ENCODE measurements around the gene KCNIP4.

KCNIP4 gene

GRCh38 chr4:21061902-21062301 is 886.7 kb downstream of the KCNIP4 start:
- Histone ChIP-seq H3K27ac (ENCODE audit: low read length) (no peak overlapping the region), H3K4me3 (ENCODE audit: low read length) (no peak overlapping the region), H3K27me3 (ENCODE audit: control insufficient read depth, insufficient read depth, low read length) (no peaks in the 10 kb centered on the region), H3K4me1 (ENCODE audit: control insufficient read depth, insufficient read depth, low read length) (no peaks in the 10 kb centered on the region), H3K9me3 (ENCODE audit: control insufficient read depth, insufficient read depth, low read length) (no peaks in the 10 kb centered on the region), H3K36me3 (ENCODE audit: control insufficient read depth, insufficient read depth, low read length) (no peaks in the 10 kb centered on the region)
- no peak for DNase-seq (ENCODE audit: low read depth, low spot score)
- WGBS (ENCODE audit: insufficient coverage, insufficient read length): no CpG with 5 or more reads among the region's 1 CpG

- Histone ChIP-seq H3K4me1 (ENCODE audit: control insufficient read depth, insufficient read depth, low read length) (no peaks in the 10 kb centered on the region), H3K4me3 (ENCODE audit: low read length) (no peak overlapping the region), H3K9me3 (ENCODE audit: control insufficient read depth, insufficient read depth, low read length) (no peaks in the 10 kb centered on the region), H3K27ac (ENCODE audit: low read length) (no peak overlapping the region), H3K27me3 (ENCODE audit: control insufficient read depth, insufficient read depth, low read length) (no peaks in the 10 kb centered on the region), H3K36me3 (ENCODE audit: control insufficient read depth, insufficient read depth, low read length) (no peaks in the 10 kb centered on the region)
- DNase-seq (ENCODE audit: low read depth, low spot score): no peak
- WGBS (ENCODE audit: insufficient coverage, insufficient read length): no CpG with 5 or more reads among the region's 1 CpG
These were observed 902.4 kb downstream of the KCNIP4 start for GRCh38 chr4:21046141-21046540.

- no peaks in the 10 kb centered on the region for H3K27me3 ChIP-seq (ENCODE audit: control insufficient read depth, insufficient read depth, low read length)
- no peak for DNase-seq (ENCODE audit: low read depth, low spot score)
- H3K27ac ChIP-seq (ENCODE audit: low read length): no peak overlapping the region
- H3K36me3 ChIP-seq (ENCODE audit: control insufficient read depth, insufficient read depth, low read length): no peaks in the 10 kb centered on the region
- H3K4me1 ChIP-seq (ENCODE audit: control insufficient read depth, insufficient read depth, low read length): no peaks in the 10 kb centered on the region
- no peak overlapping the region for H3K4me3 ChIP-seq (ENCODE audit: low read length)
- H3K9me3 ChIP-seq (ENCODE audit: control insufficient read depth, insufficient read depth, low read length): no peaks in the 10 kb centered on the region
- WGBS (ENCODE audit: insufficient coverage, insufficient read length): no CpG with 5 or more reads among the region's 1 CpG
These were observed 903.5 kb downstream of the KCNIP4 start for GRCh38 chr4:21045119-21045518.

- no CpG with 5 or more reads among the region's 3 CpGs for WGBS (ENCODE audit: insufficient coverage, insufficient read length)
- H3K27me3 ChIP-seq (ENCODE audit: control insufficient read depth, insufficient read depth, low read length): no peaks in the 10 kb centered on the region
- H3K4me1 ChIP-seq (ENCODE audit: control insufficient read depth, insufficient read depth, low read length): no peaks in the 10 kb centered on the region
- no peaks in the 10 kb centered on the region for H3K36me3 ChIP-seq (ENCODE audit: control insufficient read depth, insufficient read depth, low read length)
- DNase-seq (ENCODE audit: low read depth, low spot score): no peak
- no peak overlapping the region for H3K27ac ChIP-seq (ENCODE audit: low read length)
- H3K4me3 ChIP-seq (ENCODE audit: low read length): no peak overlapping the region
- no peaks in the 10 kb centered on the region for H3K9me3 ChIP-seq (ENCODE audit: control insufficient read depth, insufficient read depth, low read length)
These were observed 906.9 kb downstream of the KCNIP4 start for GRCh38 chr4:21041708-21042107.

GRCh38 chr4:21034728-21035127 is 913.8 kb downstream of the KCNIP4 start:
- Histone ChIP-seq H3K9me3 (ENCODE audit: control insufficient read depth, insufficient read depth, low read length) (no peaks in the 10 kb centered on the region), H3K27me3 (ENCODE audit: control insufficient read depth, insufficient read depth, low read length) (no peaks in the 10 kb centered on the region), H3K4me3 (ENCODE audit: low read length) (no peak overlapping the region), H3K4me1 (ENCODE audit: control insufficient read depth, insufficient read depth, low read length) (no peaks in the 10 kb centered on the region), H3K36me3 (ENCODE audit: control insufficient read depth, insufficient read depth, low read length) (no peaks in the 10 kb centered on the region), H3K27ac (ENCODE audit: low read length) (no peak overlapping the region)
- no peak for DNase-seq (ENCODE audit: low read depth, low spot score)
- no CpG with 5 or more reads among the region's 5 CpGs for WGBS (ENCODE audit: insufficient coverage, insufficient read length)

- no peak overlapping the region for H3K4me3 ChIP-seq (ENCODE audit: low read length)
- DNase-seq (ENCODE audit: low read depth, low spot score): no peak
- no CpG with 5 or more reads among the region's 3 CpGs for WGBS (ENCODE audit: insufficient coverage, insufficient read length)
- no peaks in the 10 kb centered on the region for H3K36me3 ChIP-seq (ENCODE audit: control insufficient read depth, insufficient read depth, low read length)
- no peaks in the 10 kb centered on the region for H3K4me1 ChIP-seq (ENCODE audit: control insufficient read depth, insufficient read depth, low read length)
- no peak overlapping the region for H3K27ac ChIP-seq (ENCODE audit: low read length)
- no peaks in the 10 kb centered on the region for H3K9me3 ChIP-seq (ENCODE audit: control insufficient read depth, insufficient read depth, low read length)
- H3K27me3 ChIP-seq (ENCODE audit: control insufficient read depth, insufficient read depth, low read length): no peaks in the 10 kb centered on the region
These were observed 916.4 kb downstream of the KCNIP4 start for GRCh38 chr4:21032089-21032645.

GRCh38 chr4:21018817-21019216 is 929.8 kb downstream of the KCNIP4 start:
- Histone ChIP-seq H3K27ac (ENCODE audit: low read length) (no peak overlapping the region), H3K9me3 (ENCODE audit: control insufficient read depth, insufficient read depth, low read length) (no peaks in the 10 kb centered on the region), H3K4me3 (ENCODE audit: low read length) (no peak overlapping the region), H3K4me1 (ENCODE audit: control insufficient read depth, insufficient read depth, low read length) (no peaks in the 10 kb centered on the region), H3K27me3 (ENCODE audit: control insufficient read depth, insufficient read depth, low read length) (no peaks in the 10 kb centered on the region), H3K36me3 (ENCODE audit: control insufficient read depth, insufficient read depth, low read length) (no peaks in the 10 kb centered on the region)
- no CpG with 5 or more reads among the region's 2 CpGs for WGBS (ENCODE audit: insufficient coverage, insufficient read length)
- DNase-seq (ENCODE audit: low read depth, low spot score): no peak

GRCh38 chr4:21013501-21013900 is 935.1 kb downstream of the KCNIP4 start:
- Histone ChIP-seq H3K9me3 (ENCODE audit: control insufficient read depth, insufficient read depth, low read length) (no peaks in the 10 kb centered on the region), H3K27ac (ENCODE audit: low read length) (no peak overlapping the region), H3K36me3 (ENCODE audit: control insufficient read depth, insufficient read depth, low read length) (no peaks in the 10 kb centered on the region), H3K27me3 (ENCODE audit: control insufficient read depth, insufficient read depth, low read length) (no peaks in the 10 kb centered on the region), H3K4me3 (ENCODE audit: low read length) (no peak overlapping the region), H3K4me1 (ENCODE audit: control insufficient read depth, insufficient read depth, low read length) (no peaks in the 10 kb centered on the region)
- WGBS (ENCODE audit: insufficient coverage, insufficient read length): no CpG with 5 or more reads among the region's 1 CpG
- no peak for DNase-seq (ENCODE audit: low read depth, low spot score)

- H3K27ac ChIP-seq (ENCODE audit: low read length): no peak overlapping the region
- no peak overlapping the region for H3K4me3 ChIP-seq (ENCODE audit: low read length)
- no CpG with 5 or more reads among the region's 3 CpGs for WGBS (ENCODE audit: insufficient coverage, insufficient read length)
- no peaks in the 10 kb centered on the region for H3K27me3 ChIP-seq (ENCODE audit: control insufficient read depth, insufficient read depth, low read length)
- H3K9me3 ChIP-seq (ENCODE audit: control insufficient read depth, insufficient read depth, low read length): no peaks in the 10 kb centered on the region
- DNase-seq (ENCODE audit: low read depth, low spot score): no peak
- no peaks in the 10 kb centered on the region for H3K4me1 ChIP-seq (ENCODE audit: control insufficient read depth, insufficient read depth, low read length)
- no peaks in the 10 kb centered on the region for H3K36me3 ChIP-seq (ENCODE audit: control insufficient read depth, insufficient read depth, low read length)
These were observed 935.7 kb downstream of the KCNIP4 start for GRCh38 chr4:21012851-21013331.

- Histone ChIP-seq H3K4me1 (ENCODE audit: control insufficient read depth, insufficient read depth, low read length) (no peaks in the 10 kb centered on the region), H3K4me3 (ENCODE audit: low read length) (no peak overlapping the region), H3K9me3 (ENCODE audit: control insufficient read depth, insufficient read depth, low read length) (no peaks in the 10 kb centered on the region), H3K27ac (ENCODE audit: low read length) (no peak overlapping the region), H3K36me3 (ENCODE audit: control insufficient read depth, insufficient read depth, low read length) (no peaks in the 10 kb centered on the region), H3K27me3 (ENCODE audit: control insufficient read depth, insufficient read depth, low read length) (no peaks in the 10 kb centered on the region)
- DNase-seq (ENCODE audit: low read depth, low spot score): no peak
- no CpG with 5 or more reads among the region's 3 CpGs for WGBS (ENCODE audit: insufficient coverage, insufficient read length)
These were observed 937.5 kb downstream of the KCNIP4 start for GRCh38 chr4:21011106-21011505.

GRCh38 chr4:21009956-21010355 is 938.6 kb downstream of the KCNIP4 start:
- no peaks in the 10 kb centered on the region for H3K27me3 ChIP-seq (ENCODE audit: control insufficient read depth, insufficient read depth, low read length)
- no CpG with 5 or more reads among the region's 4 CpGs for WGBS (ENCODE audit: insufficient coverage, insufficient read length)
- no peak for DNase-seq (ENCODE audit: low read depth, low spot score)

More at GRCh38 chr4:21009956-21010355, 938.6 kb downstream of the KCNIP4 start:
- Histone ChIP-seq H3K4me1 (ENCODE audit: control insufficient read depth, insufficient read depth, low read length) (no peaks in the 10 kb centered on the region), H3K36me3 (ENCODE audit: control insufficient read depth, insufficient read depth, low read length) (no peaks in the 10 kb centered on the region), H3K27ac (ENCODE audit: low read length) (no peak overlapping the region), H3K4me3 (ENCODE audit: low read length) (no peak overlapping the region), H3K9me3 (ENCODE audit: control insufficient read depth, insufficient read depth, low read length) (no peaks in the 10 kb centered on the region)
